Measurements from ENCODE around the gene HPX.

HPX gene

DNA sequence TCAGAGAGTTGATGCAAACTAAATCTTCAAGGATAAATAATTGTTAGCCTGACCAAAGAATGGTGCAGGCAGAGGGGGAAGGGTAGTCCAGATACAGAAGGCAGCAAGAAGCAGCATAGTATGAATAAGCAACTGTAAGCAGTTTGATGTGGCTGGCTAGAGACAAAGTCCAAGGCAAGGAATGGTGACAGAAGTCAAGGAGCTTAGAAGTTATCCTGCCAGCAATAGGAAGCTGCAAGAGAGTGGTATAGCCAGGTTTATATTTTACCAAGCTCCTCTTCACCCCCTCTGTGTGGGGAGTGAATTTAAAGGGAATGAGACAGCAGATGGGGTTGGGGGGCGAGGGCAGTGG, 18.3 kb upstream of the HPX start:
- DNase-seq (ENCODE audit: low read depth): no peak

DNA sequence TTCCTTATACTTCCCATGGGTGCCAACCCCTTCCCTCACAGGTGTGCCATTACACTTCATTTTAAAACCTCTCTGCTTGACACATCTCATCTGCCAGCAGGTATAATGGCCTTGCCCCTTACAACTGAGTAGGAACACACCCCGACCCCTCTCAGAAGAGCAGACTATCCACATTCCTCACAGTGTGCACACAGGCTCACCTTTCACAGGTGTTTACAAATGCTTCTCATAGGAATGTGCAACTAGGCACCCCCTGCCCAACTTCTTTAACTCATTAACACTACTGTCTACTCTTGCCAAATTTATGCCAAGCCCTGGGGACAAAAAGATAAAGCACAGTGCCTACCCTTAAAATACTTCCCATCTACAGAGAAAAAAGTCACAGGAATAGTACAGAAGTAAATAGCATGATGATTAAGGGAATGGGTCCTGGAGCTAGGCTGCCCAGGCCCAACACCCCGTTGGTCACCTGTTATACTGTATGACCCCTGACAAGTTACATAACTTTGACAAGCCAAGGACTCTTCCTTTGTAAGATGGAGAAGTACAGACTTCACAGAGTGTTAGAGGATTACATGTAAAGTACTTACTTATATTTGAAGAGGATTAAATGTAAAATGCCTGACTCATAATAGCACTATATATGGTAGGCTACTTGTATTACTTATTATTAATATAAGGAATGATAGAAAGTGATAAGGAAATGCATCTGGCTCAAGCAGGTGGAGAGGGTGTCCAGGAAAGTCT, 17.7 kb upstream of the HPX start:
- no peak for DNase-seq (ENCODE audit: low read depth)

DNA sequence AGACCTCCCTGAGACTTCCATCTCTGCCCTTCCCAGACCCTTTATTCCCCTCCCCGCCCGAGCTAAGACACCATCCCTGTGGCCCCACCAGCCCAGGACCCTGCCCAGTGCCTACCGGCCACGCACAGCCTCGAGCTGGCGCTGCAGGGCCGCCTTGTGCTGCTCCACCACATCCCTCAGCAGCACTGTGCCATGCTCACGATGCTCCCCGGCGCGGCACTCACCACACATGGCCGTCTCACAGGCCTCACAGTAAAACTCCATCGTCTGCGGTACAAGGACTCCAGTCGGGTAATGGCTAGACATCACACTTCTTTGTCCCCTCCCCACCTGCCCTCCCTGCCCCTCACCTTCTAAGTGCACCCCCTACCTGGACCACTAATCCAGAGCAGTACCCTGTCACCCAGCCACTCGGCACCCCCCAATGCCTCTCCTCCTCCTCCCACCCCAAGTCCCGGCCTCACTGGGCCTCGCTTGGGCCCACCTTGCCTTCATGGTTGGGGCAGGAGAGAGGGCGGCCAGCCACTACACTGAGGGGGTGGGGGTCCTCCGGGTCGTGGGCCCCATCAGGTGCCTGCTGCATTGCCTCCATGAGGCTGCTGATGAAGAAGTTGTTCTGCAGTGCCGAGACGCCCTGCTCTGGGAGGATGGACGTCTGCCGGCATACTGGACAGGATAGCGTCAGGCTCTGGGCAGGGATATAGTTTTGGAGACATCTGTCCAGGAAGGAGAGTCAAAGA, 17.0 kb upstream of the HPX start:
- DNase-seq (ENCODE audit: low read depth): no peak

DNA sequence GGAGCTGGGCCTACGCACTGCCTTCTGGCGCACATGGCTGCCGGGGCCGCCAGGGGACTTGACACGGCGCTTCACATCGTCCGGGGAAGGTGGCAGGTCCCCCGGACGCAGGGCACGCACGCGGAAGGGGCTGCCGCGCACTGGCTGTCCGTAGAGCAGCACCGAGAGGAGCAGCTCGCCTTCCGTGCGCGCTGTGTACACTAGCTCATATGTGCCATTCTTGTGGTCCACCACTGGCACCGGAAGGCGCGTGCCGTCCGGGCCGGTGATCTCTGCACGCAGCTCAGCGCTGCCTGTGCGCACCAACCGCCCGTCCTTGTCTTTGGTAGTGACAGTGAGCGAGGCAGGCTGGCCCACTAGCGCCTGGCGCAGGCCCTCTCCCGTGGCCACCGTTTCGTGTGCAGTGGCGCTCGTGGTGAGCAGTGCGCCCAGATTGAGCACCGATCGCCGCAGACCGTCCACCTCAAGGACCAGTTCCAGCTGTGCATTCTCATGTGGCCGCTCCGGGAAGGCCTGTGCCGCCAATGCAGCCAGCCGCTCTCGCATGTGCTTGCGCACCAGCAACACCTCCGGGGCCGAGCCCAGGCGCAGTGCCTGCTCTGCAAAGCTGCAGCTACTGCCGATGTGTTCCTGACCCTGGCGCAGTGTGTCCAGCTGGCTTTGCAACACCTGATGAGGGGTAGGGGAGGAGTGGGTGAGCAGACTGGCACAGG, 15.7 kb upstream of the HPX start:
- no peak for DNase-seq (ENCODE audit: low read depth)

DNA sequence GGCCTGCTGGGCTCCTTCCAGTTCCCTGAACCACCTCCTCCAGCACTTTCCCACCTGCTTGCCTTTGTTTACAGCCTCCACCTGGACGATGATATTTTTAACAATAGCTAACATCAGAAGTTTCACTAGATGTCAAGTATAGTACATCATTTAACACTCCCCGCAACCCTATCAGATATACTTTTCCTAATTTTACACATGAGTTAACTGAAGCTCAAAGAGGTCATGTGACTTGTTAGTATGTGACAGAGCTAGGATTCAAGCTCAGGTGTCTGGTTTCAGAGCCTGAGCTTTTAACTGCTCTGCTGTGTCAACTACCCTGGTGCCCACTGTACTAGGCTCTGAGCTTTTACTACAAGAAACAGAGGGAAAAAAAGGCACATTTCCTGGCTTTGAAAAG, 14.3 kb upstream of the HPX start:
- DNase-seq (ENCODE audit: low read depth): no peak

DNA sequence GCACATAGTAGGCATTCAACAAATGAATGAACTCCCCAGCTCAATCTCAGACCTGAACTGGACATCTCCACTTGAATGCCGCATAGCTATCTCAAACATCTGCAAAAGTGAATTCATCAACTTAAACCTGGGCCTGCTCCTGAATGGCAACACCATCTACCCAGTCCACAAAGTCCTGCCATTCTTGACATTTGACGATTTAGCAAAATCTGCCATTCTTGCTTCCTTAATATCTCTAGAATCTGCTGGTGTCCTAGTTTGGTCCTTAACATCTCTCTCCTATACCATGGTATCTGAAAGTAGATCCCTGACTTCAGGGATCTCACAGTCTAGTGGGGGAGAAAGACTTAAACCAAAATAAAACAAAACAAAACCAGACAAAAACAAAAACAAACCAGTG, 12.4 kb upstream of the HPX start:
- DNase-seq (ENCODE audit: low read depth): no peak

DNA sequence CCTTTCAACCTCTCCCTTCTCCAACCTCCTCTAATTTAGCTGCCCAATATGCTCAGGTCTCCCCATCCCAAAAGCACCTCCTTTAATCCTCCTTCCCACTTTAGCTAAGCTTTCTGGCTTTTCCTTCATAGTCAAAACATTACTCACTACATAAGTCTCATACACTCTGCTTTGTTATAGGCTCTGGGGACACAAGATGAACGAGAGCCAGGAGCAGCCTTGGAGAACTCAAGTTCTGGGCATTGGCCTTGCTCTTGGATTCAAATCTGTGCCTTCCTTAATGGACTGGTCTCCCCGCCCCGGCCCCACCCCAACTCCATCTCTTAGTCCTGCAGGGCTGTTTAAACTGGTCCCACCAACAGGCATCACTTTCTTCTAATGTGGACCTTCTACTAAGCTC, 11.4 kb upstream of the HPX start:
- DNase-seq (ENCODE audit: low read depth): no peak

DNA sequence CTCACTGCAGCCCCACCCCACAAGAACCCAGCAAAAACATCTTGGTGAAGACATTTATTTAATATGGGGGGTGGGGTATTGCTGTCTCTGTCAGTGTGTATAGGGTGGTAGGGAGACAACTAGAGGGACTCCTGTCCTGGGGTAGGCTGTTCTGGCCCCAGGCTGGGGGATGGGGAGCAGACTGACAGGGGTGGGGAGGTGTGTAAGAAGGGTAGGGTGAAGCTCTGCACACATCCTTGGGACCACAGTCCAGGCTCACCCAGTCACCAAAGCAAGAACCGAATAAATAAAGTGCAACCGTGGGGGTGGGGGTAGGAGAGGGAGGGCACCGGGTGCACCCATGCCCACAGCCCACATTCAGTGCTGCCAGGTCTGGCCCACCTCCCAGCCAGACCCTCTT, 7.8 kb upstream of the HPX start:
- DNase-seq (ENCODE audit: low read depth): no peak

DNA sequence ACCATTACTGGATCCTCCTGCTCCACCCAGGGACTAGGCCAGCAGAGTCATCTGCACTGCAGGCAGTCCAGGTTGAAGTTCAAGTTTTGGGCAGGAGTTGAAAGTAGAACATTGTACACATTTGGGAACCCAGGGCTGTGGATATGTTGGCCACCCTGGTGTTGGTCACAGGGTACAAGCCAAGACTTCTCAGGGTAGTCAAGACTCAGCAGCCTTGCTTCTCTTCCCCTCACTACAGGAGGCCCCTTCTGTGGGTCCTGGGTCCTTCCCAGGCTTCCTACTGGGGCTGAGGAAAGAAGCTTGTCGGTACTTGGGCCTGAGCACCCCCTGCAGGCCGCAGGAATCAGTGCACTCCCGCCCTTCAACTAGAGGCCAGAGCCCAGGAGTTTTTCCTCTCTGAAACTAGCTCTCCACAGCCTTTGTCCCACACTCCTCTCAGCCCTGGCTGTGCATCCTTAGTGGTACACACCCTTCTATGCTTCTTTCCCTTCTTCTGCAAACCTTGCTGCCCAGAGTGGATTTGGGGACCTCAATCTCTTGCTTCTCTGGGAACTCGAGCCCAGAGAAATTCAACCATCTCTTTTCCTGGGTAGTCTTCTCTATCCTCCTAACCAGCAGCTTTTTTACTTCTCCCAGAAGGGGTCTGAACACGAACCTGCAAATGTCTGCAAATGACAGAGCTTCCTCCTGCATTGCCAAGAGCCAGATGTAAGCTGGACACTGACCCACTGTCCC, 2.6 kb upstream of the HPX start:
- peak; percentile 26 for DNase-seq (ENCODE audit: low read depth)

DNA sequence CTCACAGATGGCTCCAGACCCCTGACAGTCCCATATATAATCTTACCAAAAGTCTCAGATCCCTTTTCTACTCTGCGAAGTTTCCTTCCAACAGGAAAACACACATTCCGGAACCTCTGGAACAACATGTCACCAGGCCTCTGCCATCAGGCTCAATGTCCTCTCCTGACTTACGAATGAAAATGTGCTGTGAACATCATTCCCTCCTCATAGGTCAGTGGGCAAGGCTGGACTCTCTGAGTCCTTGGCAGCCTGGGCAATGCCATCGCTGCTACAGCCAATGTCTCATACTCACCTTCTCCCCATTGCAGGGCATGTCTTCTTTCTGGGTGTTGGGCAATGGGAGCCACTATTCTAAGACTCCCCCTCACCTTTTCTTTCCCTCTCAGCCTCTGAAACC, 1.7 kb upstream of the HPX start:
- DNase-seq (ENCODE audit: low read depth): no peak

DNA sequence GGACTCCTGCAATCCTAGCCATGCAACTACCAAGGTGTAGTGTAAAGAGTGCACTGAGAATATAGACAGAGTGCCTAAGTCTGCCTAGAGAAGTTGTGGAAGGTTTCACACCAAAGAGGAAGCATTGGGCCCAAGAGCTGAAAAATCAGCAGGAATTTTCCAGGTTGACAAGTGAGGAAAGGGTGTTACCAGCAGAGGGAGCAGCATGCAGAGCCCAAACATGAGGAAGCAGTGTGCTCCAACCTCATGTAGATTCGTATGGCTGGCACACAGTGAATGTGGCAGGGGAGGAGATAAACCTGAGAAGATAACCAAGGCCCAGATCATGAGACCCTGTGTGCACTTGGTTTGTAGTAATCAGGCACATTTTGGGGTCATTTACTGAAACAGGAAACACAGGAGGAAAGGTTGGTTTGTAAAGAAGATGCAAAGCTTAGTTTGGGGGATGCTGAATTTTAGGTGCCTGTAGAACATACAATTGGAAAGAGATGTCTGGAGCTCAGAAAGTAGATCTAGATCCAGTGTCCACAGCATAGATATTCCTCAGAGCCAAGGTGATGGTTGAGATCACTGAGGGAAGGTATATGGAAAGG, 1.7 kb downstream of the HPX start:
- peak; percentile 35 for DNase-seq (ENCODE audit: low read depth)

DNA sequence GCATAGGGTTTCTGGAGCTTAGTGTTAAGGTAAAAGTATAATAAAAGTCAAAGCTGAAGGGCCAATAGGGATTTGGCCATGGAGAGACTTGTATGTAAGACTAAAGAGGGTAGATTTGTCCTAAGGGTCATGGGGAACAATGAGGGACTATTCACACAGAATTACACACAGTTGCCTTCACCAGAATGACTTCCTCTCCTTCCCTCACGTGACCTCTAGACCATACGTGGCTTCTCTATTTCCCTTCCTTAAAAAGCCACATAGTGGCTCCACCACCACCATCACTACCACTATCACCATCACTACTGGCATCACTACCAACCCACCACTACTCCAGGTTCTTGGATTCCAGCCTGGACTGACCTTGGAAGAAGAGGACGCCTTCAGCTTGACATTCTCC, 2.8 kb downstream of the HPX start:
- DNase-seq (ENCODE audit: low read depth): no peak

DNA sequence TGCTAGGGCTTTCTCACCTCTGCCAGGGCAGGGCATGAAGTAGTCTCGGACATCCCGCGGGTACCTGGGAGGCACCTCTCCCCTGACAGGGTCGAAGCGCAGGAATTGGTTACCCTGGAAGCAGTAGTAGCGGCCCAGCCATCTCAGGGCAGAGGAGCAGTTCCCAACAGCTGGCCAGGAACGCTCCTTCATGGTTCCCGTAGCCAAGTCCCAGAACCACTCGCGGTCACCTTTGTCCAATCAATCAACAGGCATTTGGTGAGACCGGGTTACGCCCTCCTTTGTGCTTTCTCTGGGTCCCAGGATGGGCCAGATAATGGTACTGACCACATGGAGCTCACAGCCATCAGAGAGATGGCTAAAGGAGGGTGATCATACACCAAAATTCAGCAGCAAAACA, 3.4 kb downstream of the HPX start:
- no peak for DNase-seq (ENCODE audit: low read depth)

DNA sequence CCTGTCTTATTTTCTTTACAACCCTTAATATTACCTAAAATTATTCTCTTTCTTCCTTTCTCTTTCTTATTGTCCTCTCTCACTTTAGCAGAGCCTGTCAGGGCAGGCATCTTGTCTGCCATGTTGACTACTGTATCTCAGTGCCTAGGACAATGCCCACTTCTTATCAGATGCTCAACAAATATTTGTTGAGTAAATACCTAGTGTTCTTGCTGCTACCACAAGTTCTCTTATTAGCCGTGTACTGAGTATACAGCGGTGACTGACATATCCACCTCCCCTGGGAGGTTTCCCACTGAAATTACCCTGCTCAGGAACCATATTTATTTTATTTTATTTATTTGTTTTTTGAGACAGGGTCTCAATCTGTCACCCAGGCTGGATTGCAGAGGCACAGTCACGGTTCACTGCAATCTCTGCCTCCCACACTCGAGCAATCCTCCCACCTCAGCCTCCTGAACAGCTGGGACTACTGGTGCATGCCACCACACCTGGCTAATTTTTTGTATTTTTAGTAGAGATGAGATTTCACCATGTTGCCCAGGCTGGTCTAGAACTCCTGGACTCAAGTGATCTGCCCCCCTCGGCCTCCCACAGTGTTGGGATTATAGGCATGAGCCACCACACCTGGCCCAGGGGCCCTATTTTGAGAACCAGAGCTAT, 6.7 kb downstream of the HPX start:
- DNase-seq (ENCODE audit: low read depth): no peak

DNA sequence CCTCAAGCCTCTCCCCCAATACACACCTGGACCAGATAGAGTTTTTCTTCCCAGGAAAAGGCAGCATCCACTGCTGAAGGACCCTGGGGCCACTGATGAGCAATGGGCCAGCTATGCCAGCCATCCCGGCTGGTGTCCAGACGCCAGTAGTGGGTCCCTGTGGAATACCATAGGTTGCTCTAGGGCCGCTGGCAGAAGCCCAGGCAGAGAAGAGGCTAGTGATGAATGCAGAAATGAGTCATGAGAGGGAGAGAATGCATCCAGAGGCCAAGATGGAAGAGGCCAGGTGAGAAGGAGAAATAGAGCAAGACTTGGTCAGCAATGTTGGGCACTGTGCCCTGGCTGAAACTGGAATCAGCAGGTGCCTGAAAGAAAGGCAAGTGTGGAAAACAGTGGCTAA, 8.9 kb downstream of the HPX start:
- DNase-seq (ENCODE audit: low read depth): no peak

DNA sequence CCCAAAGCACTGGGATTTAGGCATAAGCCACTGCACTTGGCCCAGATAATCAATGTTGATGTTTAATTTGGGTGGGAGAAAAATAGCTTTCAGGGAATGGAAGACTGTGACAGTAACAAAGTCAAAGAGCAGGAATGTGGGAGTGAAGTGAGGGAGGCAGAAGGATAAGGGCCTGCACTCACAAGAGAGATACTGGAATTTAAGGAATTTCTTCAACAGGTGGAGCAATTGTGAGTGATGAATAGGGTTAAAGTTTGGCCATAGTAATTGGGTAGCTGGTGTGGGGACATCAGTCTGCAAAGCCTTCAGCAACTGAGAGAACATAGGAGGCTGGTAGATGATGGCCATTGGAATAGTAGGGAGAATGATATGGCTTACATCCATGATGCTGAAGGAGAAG, 13.3 kb downstream of the HPX start:
- DNase-seq (ENCODE audit: low read depth): no peak

DNA sequence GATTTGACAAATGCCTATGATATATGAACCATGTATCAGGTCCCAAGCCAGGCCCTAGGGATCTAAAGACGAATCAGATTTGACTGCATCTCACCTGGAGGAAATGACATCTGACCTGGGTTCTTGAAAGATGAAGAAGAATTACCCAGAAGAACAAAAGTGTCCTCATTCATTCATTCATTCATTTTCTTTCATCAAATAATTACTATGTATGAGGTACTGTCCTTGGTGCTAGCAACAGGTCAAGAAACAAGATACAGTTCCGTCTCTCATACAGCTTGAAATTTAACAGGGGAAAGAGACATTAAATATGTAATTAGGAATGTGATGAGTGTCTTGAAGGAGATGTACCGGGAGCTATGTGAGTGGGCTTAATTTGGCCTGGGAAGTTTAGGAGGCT, 20.1 kb downstream of the HPX start:
- DNase-seq (ENCODE audit: low read depth): no peak

DNA sequence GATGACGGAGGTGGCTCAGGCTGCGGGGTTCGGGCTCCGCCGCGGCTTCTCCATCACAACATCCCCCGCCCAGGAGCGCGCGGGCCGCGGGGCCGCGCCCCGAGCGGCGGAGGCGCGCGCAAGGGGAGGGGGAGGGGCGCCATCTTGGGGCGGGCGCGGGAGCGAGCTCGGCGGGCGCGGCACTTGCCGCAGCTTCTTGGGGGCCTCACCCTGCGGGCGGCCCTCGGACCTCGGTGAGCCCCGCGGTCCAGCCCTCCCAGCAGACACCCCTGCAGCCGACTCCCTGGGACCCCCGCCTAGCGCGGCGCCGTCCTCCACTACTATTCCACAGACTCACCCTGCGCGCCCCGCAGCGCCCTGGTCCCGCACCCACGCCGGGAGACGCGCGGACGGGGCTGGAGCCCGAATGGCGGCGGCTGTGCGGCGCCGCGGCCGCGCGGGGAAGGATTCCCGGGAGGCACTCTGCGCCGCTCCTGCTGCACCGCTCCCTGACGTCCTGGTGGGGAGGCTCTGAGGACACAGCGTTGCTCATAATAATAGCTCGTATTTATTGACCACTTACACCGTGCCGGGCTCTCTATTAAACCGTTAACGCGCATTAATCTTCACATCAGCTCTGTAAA, 21.7 kb downstream of the HPX start, which contains the start of gene APBB1:
Gene APBB1, minus strand, starts transcription at position 86 of the 623 bp plus-strand sequence. CDS start 7,747 bp downstream, outside the sequence.
- peak; percentile 65 for DNase-seq (ENCODE audit: low read depth)

DNA sequence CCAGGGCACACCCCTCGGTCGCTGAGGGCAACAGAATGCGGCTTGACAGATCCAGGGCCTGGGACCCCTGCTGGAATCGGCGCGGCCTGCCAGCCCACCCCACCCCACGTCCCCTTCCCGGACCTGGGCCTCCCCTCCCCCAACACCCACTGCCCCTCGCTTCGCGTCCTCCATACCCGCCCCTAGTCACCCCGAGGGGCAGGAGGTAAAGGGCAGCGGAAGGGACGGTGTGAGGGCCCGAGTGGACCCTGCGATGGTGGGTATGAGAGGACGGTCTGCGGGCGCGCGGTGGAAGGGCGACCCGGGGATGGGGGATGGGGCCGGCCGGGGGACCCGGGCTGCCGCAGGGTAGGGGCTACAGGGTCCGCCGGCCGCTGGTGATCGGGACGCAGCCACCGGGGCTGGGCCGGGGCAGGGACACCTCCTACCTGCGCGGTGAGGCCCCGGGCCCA, 22.2 kb downstream of the HPX start:
- no peak for DNase-seq (ENCODE audit: low read depth)

DNA sequence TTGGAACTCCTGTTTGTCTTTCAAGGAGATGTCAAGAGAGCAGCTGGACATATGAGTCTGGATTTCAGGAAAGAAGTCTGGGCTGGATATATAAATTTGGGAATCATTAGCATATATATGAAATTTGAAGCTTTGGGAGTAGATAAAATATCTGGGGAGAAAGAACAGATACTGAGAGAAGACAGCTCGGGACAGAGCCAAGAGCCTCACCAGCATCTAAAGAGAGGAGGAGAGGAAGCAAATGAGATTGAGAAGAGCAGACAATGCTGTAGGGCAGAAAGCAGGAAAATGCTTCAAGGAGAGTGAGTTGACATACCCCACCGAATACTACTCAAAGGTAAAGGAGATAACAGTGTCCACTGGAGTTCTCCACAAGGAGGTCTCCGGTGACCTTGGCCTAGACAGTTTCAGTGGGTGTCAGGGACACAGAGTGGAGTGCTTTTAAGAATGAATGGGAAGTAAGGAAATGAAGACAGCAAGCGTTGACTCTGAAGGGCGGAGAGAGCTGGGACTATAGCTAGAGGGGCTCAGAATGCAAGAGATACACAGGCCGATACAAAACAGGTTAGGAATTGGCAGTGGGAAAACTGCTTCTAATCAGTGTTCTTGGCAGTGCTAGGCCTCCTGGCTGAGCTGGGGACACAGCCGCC, 22.8 kb downstream of the HPX start:
- DNase-seq (ENCODE audit: low read depth): no peak
